Regular cardiac myocyte (primary cell): ENCODE measurements around the gene GSKIP. TPM values are rescaled to one million over a fixed set of nuclear protein-coding genes. Genes with fewer than 3 reads are reported as not detected.

ENCODE experiments used
- total RNA-seq: library from RNA; depleted of rRNA; stranded (reverse); fragments of >200 nt; gene quantifications from 2 replicates; pipeline ENCODE4 v1.2.3, GENCODE V29; 2014

Gene GSKIP
- 44.7 and 66.5 TPM in 2 replicates for total RNA-seq

DNA sequence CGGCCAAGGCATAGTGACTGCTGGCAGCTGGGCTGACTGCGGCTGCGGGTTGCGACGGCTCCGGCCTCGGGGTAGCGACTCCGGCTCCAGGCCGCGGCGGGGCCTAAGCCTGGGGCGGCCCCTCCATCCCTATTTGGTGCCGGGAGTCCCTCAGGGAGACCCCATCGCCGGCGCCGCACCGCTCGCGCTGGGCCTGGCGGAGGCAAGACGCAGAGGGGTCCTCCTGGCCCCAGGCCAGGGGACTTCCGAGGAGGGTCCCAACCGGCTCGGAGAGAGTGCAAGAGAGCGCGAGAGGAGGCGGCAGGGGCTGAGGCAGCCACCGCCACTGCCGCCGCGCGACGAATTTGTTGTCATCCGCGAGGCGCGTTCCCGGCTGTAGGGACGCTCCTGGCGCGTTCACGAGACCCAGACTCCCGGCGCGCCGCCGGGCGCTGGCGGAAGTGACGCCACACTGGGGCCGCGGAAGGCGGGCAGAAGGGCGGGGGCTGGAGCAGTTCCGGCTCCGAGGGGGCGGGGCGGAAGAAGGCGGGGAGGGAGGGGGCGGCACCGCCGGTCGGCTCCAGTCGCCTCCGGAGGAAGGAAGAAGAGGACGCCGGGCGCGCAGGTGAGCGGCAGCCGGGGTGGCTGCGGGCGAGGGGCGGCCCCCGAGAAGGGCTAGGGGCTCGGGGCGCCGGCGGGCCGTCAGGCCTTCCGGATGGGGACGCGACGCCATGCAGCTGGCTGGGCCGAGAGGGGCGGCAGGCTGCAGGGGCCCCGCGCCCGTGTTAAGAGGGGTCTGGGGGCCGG lies at the start of gene GSKIP, which contains the start of gene ATG2B:
TSS of gene GSKIP (plus strand) at position 562 of the 786 bp plus-strand sequence. CDS start 18,722 bp downstream, outside the sequence.
TSS of gene ATG2B (minus strand) at position 377 of the 786 bp plus-strand sequence. CDS start at position 12, 365 bp downstream.

Other genes starting within 250 kb of the GSKIP start
- 0.58 and 11.0 TPM in 2 replicates for gene BDKRB2, start 158.7 kb upstream of the GSKIP start, total RNA-seq
- gene BDKRB1, start 107.3 kb upstream of the GSKIP start, total RNA-seq: 0.38 and 2.5 TPM in 2 replicates
- 15.1 and 18.6 TPM in 2 replicates for gene ATG2B, start 185 bp upstream of the GSKIP start, total RNA-seq
- gene AK7, start 28.6 kb downstream of the GSKIP start, total RNA-seq: 0.19 and 1.1 TPM in 2 replicates
- 76.1 and 116 TPM in 2 replicates for gene PAPOLA, start 138.9 kb downstream of the GSKIP start, total RNA-seq